Naive B cell (primary cell): ENCODE measurements around the gene TMEM229B. TPM values are rescaled to one million over a fixed set of nuclear protein-coding genes. Genes with fewer than 3 reads are reported as not detected.

Source experiments
- ATAC-seq, 2 donors: fragments of 150-1000 bp; cut with Tn5 transposase; 2 replicates each; pipeline ENCODE4 v1.10.0; 2021; ENCODE audit warnings: low read depth in 2 of 2, mild to moderate bottlenecking in 2 of 2, moderate library complexity in 2 of 2
- DNase-seq: peaks from one replicate; pipeline ENCODE4 v3.0.0; 2022
- H3K27ac Mint-ChIP-seq, 6 donors: one replicate each; pipeline ENCODE4 v1.8.0; 2020 to 2022; ENCODE audit warnings: mild to moderate bottlenecking in 6 of 6, mixed read lengths in 6 of 6, moderate library complexity in 5 of 6, inconsistent platforms in 2 of 6
- H3K27me3 Mint-ChIP-seq, 3 donors: one replicate each; pipeline ENCODE4 v1.8.0; 2021 to 2022; ENCODE audit warnings: mixed read lengths in 3 of 3, mild to moderate bottlenecking in 1 of 3
- H3K36me3 Mint-ChIP-seq, 2 donors: one replicate each; pipeline ENCODE4 v1.8.0; 2020 to 2022; ENCODE audit warnings: mixed read lengths in 2 of 2, inconsistent platforms in 1 of 2, mild to moderate bottlenecking in 1 of 2
- H3K4me1 Mint-ChIP-seq, 3 donors: one replicate each; pipeline ENCODE4 v1.8.0; 2020 to 2022; ENCODE audit warnings: mixed read lengths in 3 of 3, inconsistent platforms in 1 of 3, mild to moderate bottlenecking in 1 of 3, moderate library complexity in 1 of 3
- H3K4me3 Mint-ChIP-seq, 8 donors: one replicate each; pipeline ENCODE4 v1.8.0; 2020 to 2022; ENCODE audit warnings: mild to moderate bottlenecking in 8 of 8, mixed read lengths in 8 of 8, moderate library complexity in 8 of 8, inconsistent platforms in 2 of 8
- H3K9me3 Mint-ChIP-seq, 7 donors: one replicate each; pipeline ENCODE4 v1.8.0; 2020 to 2022; ENCODE audit warnings: mixed read lengths in 7 of 7, mild to moderate bottlenecking in 5 of 7, inconsistent platforms in 2 of 7, moderate library complexity in 1 of 7
- polyA plus RNA-seq, 6 donors: library from polyadenylated mRNA; unstranded; fragments of 300-500 nt; fragmentation: Illumina TruSeq; gene quantifications; one replicate each; pipeline ENCODE4 v1.2.3, GENCODE V29; 2021; ENCODE audit warnings: low read depth in 6 of 6

TMEM229B gene
- polyA plus RNA-seq, 6 donors from 2014 or later: 5.5 to 15.8 (median 8.7) TPM

GRCh38 chr14:67477926-67478799, 10.4 kb downstream of the TMEM229B start:
- H3K27me3 Mint-ChIP-seq: no peaks in the 10 kb centered on the region
- H3K4me1 Mint-ChIP-seq: peaks cover 9 to 17% (median 12%) of the 10 kb centered on the region in 3 donors
- no peak overlapping the region for H3K4me3 Mint-ChIP-seq
- H3K9me3 Mint-ChIP-seq: no peaks in the 10 kb centered on the region
- peak overlapping the region in 4 of 6 donors; percentile 21 to 96 (median 54) for H3K27ac Mint-ChIP-seq
- peaks cover 4 to 15% of the 10 kb centered on the region in 2 donors for H3K36me3 Mint-ChIP-seq
- ATAC-seq (no peak), DNase-seq (no peak)

- Mint-ChIP-seq H3K9me3 (no peaks in the 10 kb centered on the region), H3K36me3 (peaks cover 0 to 15% of the 10 kb centered on the region in 2 donors), H3K4me3 (no peak overlapping the region), H3K27me3 (no peaks in the 10 kb centered on the region), H3K4me1 (peaks cover 5 to 11% (median 7%) of the 10 kb centered on the region in 3 donors), H3K27ac (peak overlapping the region in 1 of 6 donors; percentile 63)
- no peak for ATAC-seq
- DNase-seq: no peak
Observed at GRCh38 chr14:67474366-67474765, 14.2 kb downstream of the TMEM229B start.

DNA sequence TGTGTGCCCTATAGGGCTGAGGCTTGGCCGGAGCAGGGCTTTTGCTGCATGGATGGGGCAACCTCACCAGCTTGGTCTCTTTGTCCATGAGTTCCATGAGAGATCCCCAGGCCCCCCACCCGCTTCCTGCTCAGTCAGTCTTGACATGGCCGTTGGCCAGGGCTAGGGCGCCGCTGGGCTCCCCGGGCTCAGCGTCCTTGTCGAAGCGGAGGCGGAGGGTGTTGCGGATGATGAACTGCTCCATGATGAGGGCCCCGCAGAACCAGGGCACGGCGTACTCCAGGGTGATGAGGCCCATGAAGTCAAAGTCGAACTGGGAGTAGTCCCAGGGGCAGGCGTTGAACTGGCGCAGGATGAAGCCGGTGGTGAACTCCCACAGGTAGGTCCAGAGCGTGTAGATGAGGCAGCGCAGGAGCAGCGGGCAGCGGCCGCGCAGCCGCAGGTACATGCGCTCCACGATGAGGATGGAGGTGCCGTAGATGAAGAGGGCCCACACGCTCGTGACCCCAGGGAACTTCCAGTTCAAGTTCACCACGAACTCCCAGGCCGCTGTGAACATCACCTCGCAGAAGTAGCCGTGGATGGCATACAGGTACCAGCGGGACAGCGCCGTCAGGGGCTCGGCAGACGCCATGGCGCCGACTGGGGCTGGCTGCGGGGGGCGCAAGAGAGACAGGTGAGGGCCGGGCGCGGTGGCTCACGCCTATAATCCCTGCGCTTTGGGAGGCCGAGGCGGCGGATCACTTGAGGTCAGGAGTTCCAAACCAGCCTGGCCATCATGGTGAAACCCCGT, 15.0 kb downstream of the TMEM229B start:
- Mint-ChIP-seq H3K9me3 (no peaks in the 10 kb centered on the region), H3K4me3 (no peak overlapping the region), H3K27ac (no peak overlapping the region), H3K27me3 (no peaks in the 10 kb centered on the region), H3K36me3 (peaks cover 0 to 15% of the 10 kb centered on the region in 2 donors), H3K4me1 (peaks cover 3 to 11% (median 7%) of the 10 kb centered on the region in 3 donors)
- DNase-seq (no peak), ATAC-seq (no peak)

DNA sequence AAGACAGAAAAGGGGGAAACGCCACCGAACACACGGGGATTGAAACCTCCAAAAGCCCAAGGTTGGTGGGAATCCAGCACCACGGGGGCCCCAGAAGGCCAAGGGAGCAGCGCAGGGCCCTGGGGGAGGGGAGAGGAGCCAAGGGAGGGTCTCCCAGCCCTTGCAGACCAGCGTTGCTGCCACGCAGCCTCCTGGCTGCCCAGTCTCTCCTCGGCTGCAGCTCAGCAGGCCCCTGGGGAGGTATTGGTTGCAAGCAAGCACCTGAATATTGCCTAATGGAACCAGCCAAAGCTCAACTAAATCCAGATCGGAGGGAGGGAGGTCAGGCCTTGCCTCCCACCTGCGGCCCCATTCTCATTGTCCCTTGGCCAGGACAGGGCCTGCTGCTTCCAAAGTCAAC, 15.8 kb downstream of the TMEM229B start:
- no peak for DNase-seq
- Mint-ChIP-seq H3K36me3 (peaks cover 0 to 15% of the 10 kb centered on the region in 2 donors), H3K4me1 (peaks cover 3 to 9% (median 7%) of the 10 kb centered on the region in 3 donors), H3K9me3 (no peaks in the 10 kb centered on the region), H3K27ac (no peak overlapping the region), H3K4me3 (no peak overlapping the region), H3K27me3 (no peaks in the 10 kb centered on the region)
- ATAC-seq: no peak

DNA sequence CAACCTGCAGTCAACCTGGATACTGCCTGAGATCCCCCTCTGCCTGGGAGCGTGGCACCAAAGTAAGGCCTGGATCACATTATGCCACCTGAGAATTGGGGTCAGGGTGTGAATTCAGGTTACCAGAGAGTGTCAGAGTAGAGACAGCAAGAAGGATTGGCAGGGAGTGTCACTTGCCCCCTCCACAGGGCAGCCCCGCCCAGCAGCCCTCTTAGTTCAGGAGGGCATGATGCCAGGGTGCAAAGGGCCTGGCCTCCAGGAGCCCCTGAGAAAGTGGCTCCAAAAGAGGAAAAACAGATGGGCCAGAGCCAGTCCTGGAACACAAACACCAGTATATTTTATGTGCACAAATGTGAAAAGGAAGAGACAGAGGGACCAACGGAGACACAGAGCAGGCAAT, 18.6 kb downstream of the TMEM229B start:
- ATAC-seq: no peak
- Mint-ChIP-seq H3K27me3 (no peaks in the 10 kb centered on the region), H3K9me3 (no peaks in the 10 kb centered on the region), H3K36me3 (no peaks in the 10 kb centered on the region), H3K4me1 (peaks cover 0 to 7% (median 4%) of the 10 kb centered on the region in 3 donors), H3K27ac (peak overlapping the region in 1 of 6 donors; percentile 77), H3K4me3 (peak overlapping the region in 1 of 8 donors; percentile 5)
- DNase-seq: no peak

DNA sequence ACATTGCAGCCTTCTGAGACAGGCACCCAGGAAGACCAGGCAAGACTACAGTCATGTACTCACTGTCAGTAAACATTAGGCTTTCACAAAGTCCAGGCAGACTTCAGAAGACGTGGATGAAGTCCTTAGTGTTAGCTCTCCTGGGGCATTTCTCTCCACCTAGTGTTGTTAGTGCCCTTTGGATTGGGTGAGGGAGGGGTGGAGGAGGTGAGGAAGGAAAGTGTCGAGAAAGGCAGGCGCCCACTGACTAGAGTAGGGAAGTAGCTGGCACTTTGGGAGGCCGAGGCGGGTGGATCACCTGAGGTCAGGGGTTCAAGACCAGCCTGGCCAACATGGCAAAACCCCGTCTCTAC, 20.2 kb downstream of the TMEM229B start:
- Mint-ChIP-seq H3K4me1 (peaks cover 0 to 9% (median 7%) of the 10 kb centered on the region in 3 donors), H3K27ac (peak overlapping the region in 1 of 6 donors; percentile 56), H3K27me3 (no peaks in the 10 kb centered on the region), H3K36me3 (no peaks in the 10 kb centered on the region), H3K4me3 (no peak overlapping the region), H3K9me3 (no peaks in the 10 kb centered on the region)
- DNase-seq: no peak
- ATAC-seq: no peak

- H3K36me3 Mint-ChIP-seq: no peaks in the 10 kb centered on the region
- peak overlapping the region in 1 of 6 donors; percentile 7 for H3K27ac Mint-ChIP-seq
- no peaks in the 10 kb centered on the region for H3K27me3 Mint-ChIP-seq
- H3K4me1 Mint-ChIP-seq: peaks cover 0 to 7% (median 5%) of the 10 kb centered on the region in 3 donors
- H3K4me3 Mint-ChIP-seq: no peak overlapping the region
- ATAC-seq (no peak), DNase-seq (no peak)
- H3K9me3 Mint-ChIP-seq: no peaks in the 10 kb centered on the region
Observed at GRCh38 chr14:67467134-67467533, 21.4 kb downstream of the TMEM229B start.

- no peak for DNase-seq
- Mint-ChIP-seq H3K27ac (peak overlapping the region in 1 of 6 donors; percentile 70), H3K4me3 (no peak overlapping the region), H3K36me3 (no peaks in the 10 kb centered on the region), H3K9me3 (no peaks in the 10 kb centered on the region), H3K4me1 (peaks cover 0 to 7% (median 5%) of the 10 kb centered on the region in 3 donors), H3K27me3 (no peaks in the 10 kb centered on the region)
- no peak for ATAC-seq
Observed at GRCh38 chr14:67464879-67465278, 23.6 kb downstream of the TMEM229B start.

DNA sequence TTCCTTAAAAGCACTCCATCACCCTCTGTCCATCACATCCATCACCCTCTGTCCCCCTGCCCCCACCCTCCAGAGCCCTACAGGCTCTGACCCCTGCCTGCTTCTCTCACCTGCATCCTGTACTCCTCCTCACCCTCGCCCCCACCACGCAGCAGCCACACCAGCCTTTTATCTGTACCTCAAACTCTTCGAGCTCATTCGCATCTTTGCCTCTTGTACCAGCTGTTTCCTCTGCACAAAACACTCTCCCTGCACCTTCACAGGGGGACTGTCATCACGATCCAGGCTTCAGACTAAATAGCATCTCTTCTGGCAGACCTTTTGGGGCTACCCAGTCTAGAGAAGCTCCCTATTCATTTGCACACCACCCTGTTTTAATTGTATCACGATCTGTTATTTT, 24.1 kb downstream of the TMEM229B start:
- no peak for ATAC-seq
- Mint-ChIP-seq H3K9me3 (no peaks in the 10 kb centered on the region), H3K27me3 (no peaks in the 10 kb centered on the region), H3K27ac (peak overlapping the region in 1 of 6 donors; percentile 21), H3K36me3 (no peaks in the 10 kb centered on the region), H3K4me1 (peaks cover 0 to 7% (median 5%) of the 10 kb centered on the region in 3 donors), H3K4me3 (no peak overlapping the region)
- DNase-seq: no peak

DNA sequence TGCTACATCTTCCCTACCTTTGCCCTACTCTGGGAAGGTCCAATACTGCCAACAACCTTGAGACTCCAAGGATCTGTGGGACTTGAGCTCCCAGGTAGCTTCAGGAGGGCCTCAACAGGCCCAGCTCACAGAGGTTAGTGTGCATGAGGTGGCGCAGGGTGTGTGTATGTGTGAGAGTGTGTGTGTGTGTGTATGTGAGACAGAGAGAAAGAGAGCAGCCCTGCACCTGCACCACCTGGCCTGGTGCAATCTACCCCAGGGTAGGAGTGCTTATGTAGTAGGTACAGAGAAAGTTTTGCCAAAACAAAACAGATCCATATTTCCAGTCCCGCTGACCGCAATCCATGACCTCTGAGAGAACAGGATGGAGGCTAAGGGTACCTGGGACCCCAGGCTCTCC, 24.6 kb downstream of the TMEM229B start:
- DNase-seq (no peak), ATAC-seq (no peak)

DNA sequence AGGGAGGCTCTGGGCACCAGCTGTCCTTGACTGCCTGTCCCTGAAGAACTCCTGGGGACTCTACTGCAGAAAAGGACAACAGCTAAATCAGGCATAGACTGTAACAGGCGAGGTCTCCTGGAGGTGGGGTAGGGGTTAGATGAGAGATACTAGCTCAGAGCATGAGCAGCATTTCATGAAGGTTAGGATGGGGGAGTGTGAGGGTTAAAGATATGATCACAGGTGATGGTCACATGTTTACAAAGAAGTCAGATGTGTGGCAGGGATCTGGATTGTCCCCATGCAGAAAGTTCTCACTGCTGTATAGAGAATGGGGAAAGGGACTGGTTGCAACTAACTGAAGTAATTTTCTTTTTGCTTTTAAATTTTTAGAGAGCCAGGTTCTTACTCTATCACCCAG, 26.5 kb downstream of the TMEM229B start:
- peaks cover 0 to 5% (median 0%) of the 10 kb centered on the region in 3 donors for H3K4me1 Mint-ChIP-seq
- peak overlapping the region in 2 of 6 donors; percentile 6 to 45 for H3K27ac Mint-ChIP-seq
- H3K4me3 Mint-ChIP-seq: no peak overlapping the region
- DNase-seq: no peak
- peaks cover 0 to under 1% (median 0%) of the 10 kb centered on the region in 7 donors for H3K9me3 Mint-ChIP-seq
- no peaks in the 10 kb centered on the region for H3K36me3 Mint-ChIP-seq
- ATAC-seq: no peak
- H3K27me3 Mint-ChIP-seq: peaks cover 0 to 4% (median 2%) of the 10 kb centered on the region in 3 donors

More for the DNA sequence above, 24.6 kb downstream of the TMEM229B start:
- Mint-ChIP-seq H3K27me3 (no peaks in the 10 kb centered on the region), H3K27ac (peak overlapping the region in 1 of 6 donors; percentile 57), H3K36me3 (no peaks in the 10 kb centered on the region), H3K4me1 (peaks cover 0 to 7% (median 5%) of the 10 kb centered on the region in 3 donors), H3K9me3 (no peaks in the 10 kb centered on the region), H3K4me3 (no peak overlapping the region)

- ATAC-seq (no peak), DNase-seq (no peak)
- no peak overlapping the region for H3K27ac Mint-ChIP-seq
- peak overlapping the region in 1 of 8 donors; percentile 33 for H3K4me3 Mint-ChIP-seq
- no peaks in the 10 kb centered on the region for H3K36me3 Mint-ChIP-seq
- H3K27me3 Mint-ChIP-seq: peaks cover 0 to 6% (median 6%) of the 10 kb centered on the region in 3 donors
- H3K4me1 Mint-ChIP-seq: peaks cover 0 to 5% (median 0%) of the 10 kb centered on the region in 3 donors
- H3K9me3 Mint-ChIP-seq: peaks cover 0 to 4% (median 0%) of the 10 kb centered on the region in 7 donors
Observed at GRCh38 chr14:67461341-67461985, 27.1 kb downstream of the TMEM229B start.

DNA sequence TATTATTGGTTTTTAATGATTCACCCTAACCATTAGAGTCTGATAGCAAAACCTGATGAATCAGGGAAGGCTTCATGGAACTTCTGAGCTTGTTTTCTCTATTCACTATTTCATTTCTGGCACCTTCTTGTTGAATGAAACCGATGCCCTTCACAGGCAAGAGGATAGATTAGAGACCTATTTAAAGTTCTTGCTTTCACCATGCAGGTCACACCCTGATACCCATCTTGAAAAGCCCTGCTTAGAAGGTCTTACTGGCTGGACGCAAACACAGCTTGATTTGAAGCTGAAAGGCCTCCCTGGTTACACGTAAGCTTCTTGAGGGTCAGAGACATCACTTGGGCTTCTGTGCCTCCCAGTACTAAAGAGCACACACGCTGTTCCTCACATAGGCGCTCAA, 29.2 kb downstream of the TMEM229B start:
- DNase-seq (no peak), ATAC-seq (no peak)
- H3K27me3 Mint-ChIP-seq: peaks cover 0 to 10% (median 6%) of the 10 kb centered on the region in 3 donors
- H3K36me3 Mint-ChIP-seq: no peaks in the 10 kb centered on the region
- no peak overlapping the region for H3K27ac Mint-ChIP-seq
- peaks cover 0 to 5% (median 0%) of the 10 kb centered on the region in 7 donors for H3K9me3 Mint-ChIP-seq
- H3K4me3 Mint-ChIP-seq: no peak overlapping the region
- peaks cover 0 to under 1% (median 0%) of the 10 kb centered on the region in 3 donors for H3K4me1 Mint-ChIP-seq
